ENCODE results near the gene THAP7.

DNA sequence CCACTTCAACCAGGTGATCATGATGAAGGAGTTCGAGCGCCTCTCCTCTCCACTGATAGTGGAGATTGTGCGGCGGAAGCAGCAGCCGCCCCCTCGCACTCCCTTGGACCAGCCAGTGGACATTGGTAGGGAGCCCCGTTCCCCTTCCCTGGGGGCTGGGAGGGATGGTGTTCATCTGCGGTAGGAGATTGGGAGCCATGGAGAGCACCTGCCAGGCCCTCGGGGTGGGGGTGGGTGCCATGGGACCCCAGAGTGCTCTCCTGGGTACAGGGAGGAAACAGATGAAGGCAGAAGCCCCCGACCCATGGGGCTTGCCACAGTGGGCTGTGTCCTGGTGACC lies 7.0 kb downstream of the THAP7 start:
- TF ChIP-seq CTCF (IDR thresholded peaks at IDR 0.05): no peak
- no peak for TF ChIP-seq EZH2 (IDR thresholded peaks at IDR 0.05)
- TF ChIP-seq EZH2phosphoT487 (IDR thresholded peaks at IDR 0.05): no peak

All from neural progenitor cell (in vitro differentiated cells).